ENCODE results near the gene KIAA1328. TPM values are rescaled to one million over a fixed set of nuclear protein-coding genes. Genes with fewer than 3 reads are reported as not detected.
"Not testable (repeated sequence)": the region's sequence is repeated elsewhere in the genome, so short reads cannot be mapped to it uniquely, and the experiment has no call there.

Gene KIAA1328
- total RNA-seq, 4 donors from 2014 or later, result 3.4 to 8.3 (median 6.6) TPM

GRCh38 chr18:37162551-37162950 is 333.6 kb downstream of the KIAA1328 start:
- no peak for ATAC-seq
- no peak overlapping the region for H3K4me3 ChIP-seq
- no peaks in the 10 kb centered on the region for H3K36me3 ChIP-seq
- peaks cover 0 to 5% of the 10 kb centered on the region in 2 donors for H3K4me1 ChIP-seq
- DNase-seq, result no peak
- TF ChIP-seq POLR2A (IDR thresholded peaks at IDR 0.05) (no peak), CTCF (IDR thresholded peaks at IDR 0.05 in 4 of 5, conservative IDR thresholded peaks at IDR 0.05 in 1 of 5) (no peak)
- intact Hi-C loops (cut with DNase I; ENCODE audit: low total_unique reads) (no loop called here), in situ Hi-C loops (cut with MboI; ENCODE audit: low sequenced_read_pairs in 4 of 4) (no loop called here)
- H3K27me3 ChIP-seq, result no peaks in the 10 kb centered on the region
- no peaks in the 10 kb centered on the region for H3K9me3 ChIP-seq
- no peak overlapping the region for H3K27ac ChIP-seq

- Histone ChIP-seq H3K4me3 (no peak overlapping the region), H3K27me3 (no peaks in the 10 kb centered on the region), H3K4me1 (peaks cover 0 to 5% of the 10 kb centered on the region in 2 donors), H3K36me3 (no peaks in the 10 kb centered on the region), H3K27ac (no peak overlapping the region), H3K9me3 (no peaks in the 10 kb centered on the region)
- DNase-seq (no peak), ATAC-seq (no peak)
- intact Hi-C loops (cut with DNase I; ENCODE audit: low total_unique reads), result no loop called here
- in situ Hi-C loops (cut with MboI; ENCODE audit: low sequenced_read_pairs in 4 of 4), result no loop called here
- TF ChIP-seq POLR2A (IDR thresholded peaks at IDR 0.05), result no peak
- no peak for TF ChIP-seq CTCF (IDR thresholded peaks at IDR 0.05 in 4 of 5, conservative IDR thresholded peaks at IDR 0.05 in 1 of 5)
These were observed 334.2 kb downstream of the KIAA1328 start for GRCh38 chr18:37163119-37163518.

- H3K36me3 ChIP-seq, result no peaks in the 10 kb centered on the region
- intact Hi-C loops (cut with DNase I; ENCODE audit: low total_unique reads), result no loop called here
- TF ChIP-seq CTCF (IDR thresholded peaks at IDR 0.05 in 4 of 5, conservative IDR thresholded peaks at IDR 0.05 in 1 of 5) (no peak), POLR2A (IDR thresholded peaks at IDR 0.05) (no peak)
- in situ Hi-C loops (cut with MboI; ENCODE audit: low sequenced_read_pairs in 4 of 4), result no loop called here
- H3K27me3 ChIP-seq, result no peaks in the 10 kb centered on the region
- H3K27ac ChIP-seq, result no peak overlapping the region
- H3K4me3 ChIP-seq, result no peak overlapping the region
- no peaks in the 10 kb centered on the region for H3K4me1 ChIP-seq
- no peak for DNase-seq
- no peaks in the 10 kb centered on the region for H3K9me3 ChIP-seq
- ATAC-seq, result no peak
These were observed 337.6 kb downstream of the KIAA1328 start for GRCh38 chr18:37166491-37166890.

- in situ Hi-C loops (cut with MboI; ENCODE audit: low sequenced_read_pairs in 4 of 4), result not testable (repeated sequence)
These were observed 338.0 kb downstream of the KIAA1328 start for GRCh38 chr18:37166966-37167365.

GRCh38 chr18:37170984-37171383 is 342.1 kb downstream of the KIAA1328 start:
- Histone ChIP-seq H3K4me3 (no peak overlapping the region), H3K27me3 (no peaks in the 10 kb centered on the region), H3K4me1 (no peaks in the 10 kb centered on the region), H3K36me3 (no peaks in the 10 kb centered on the region), H3K9me3 (no peaks in the 10 kb centered on the region), H3K27ac (no peak overlapping the region)
- DNase-seq, result no peak
- TF ChIP-seq POLR2A (IDR thresholded peaks at IDR 0.05), result no peak
- no peak for TF ChIP-seq CTCF (IDR thresholded peaks at IDR 0.05 in 4 of 5, conservative IDR thresholded peaks at IDR 0.05 in 1 of 5)
- intact Hi-C loops (cut with DNase I; ENCODE audit: low total_unique reads), result no loop called here
- in situ Hi-C loops (cut with MboI; ENCODE audit: low sequenced_read_pairs in 4 of 4), result no loop called here
- ATAC-seq, result no peak

More at GRCh38 chr18:37166966-37167365, 338.0 kb downstream of the KIAA1328 start:
- H3K4me1 ChIP-seq; H3K27ac ChIP-seq; H3K9me3 ChIP-seq; intact Hi-C loops (cut with DNase I; ENCODE audit: low total_unique reads); H3K36me3 ChIP-seq; H3K4me3 ChIP-seq; ATAC-seq; DNase-seq; H3K27me3 ChIP-seq: not testable (repeated sequence)
